SH-SY5Y (cell line): Measurements from ENCODE around the gene TRNT1.

ENCODE experiments used
- GATA2 ChIP-seq: IDR thresholded peaks from 2 replicates; pipeline ENCODE4 v1.6.1; 2011; ENCODE audit warnings: mild to moderate bottlenecking, low read depth, low read length
- GATA3 ChIP-seq: IDR thresholded peaks from 2 replicates; pipeline ENCODE4 v1.6.1; 2011; ENCODE audit warnings: low read depth, mild to moderate bottlenecking, low read length, moderate library complexity

DNA sequence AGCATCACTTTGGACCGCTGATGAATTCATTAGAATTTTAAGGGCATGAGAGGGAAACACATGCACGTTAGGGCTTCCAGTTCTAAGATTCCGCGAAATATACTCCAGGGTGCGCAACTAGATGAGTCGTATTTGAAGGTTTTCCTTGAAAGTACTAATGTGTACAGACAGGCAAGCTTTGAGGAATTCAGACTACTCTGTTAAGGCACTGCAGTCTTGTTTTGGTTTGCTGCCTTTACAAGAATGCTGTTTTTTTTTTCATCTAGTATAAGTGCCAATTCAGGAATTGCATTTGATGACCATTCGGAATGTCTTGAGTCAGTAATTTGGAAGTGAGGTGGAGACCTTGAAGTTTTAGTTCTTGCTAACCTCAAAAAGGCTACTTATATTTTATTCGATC, 19.1 kb downstream of the TRNT1 start:
- TF ChIP-seq GATA2, result no peak
- TF ChIP-seq GATA3, result no peak
